Upper lobe of left lung (tissue), 4 donors: ENCODE data around the gene COQ4.

Experiments
- POLR2A ChIP-seq, 4 donors: fragments of 450-650 bp; IDR thresholded peaks; one replicate each; pipeline ENCODE4 v1.5.1; 2016 to 2017; ENCODE audit warnings: antibody characterized with exemption in 4 of 4, mild to moderate bottlenecking in 2 of 4
- POLR2AphosphoS5 ChIP-seq, 2 donors: sonication (generic); formaldehyde crosslinking; IDR thresholded peaks; one replicate each; pipeline ENCODE4 v1.5.1; 2017; ENCODE audit warnings: antibody characterized with exemption in 2 of 2
- TF ChIP-seq, protein P1 (sequence below), 6 experiments: fragments of 450-650 bp in 4 of 6; fragments of 200-600 bp in 2 of 6; sonication (generic) in 2 of 6; IDR thresholded peaks; one replicate each; pipeline ENCODE4 v1.5.1; 2016 to 2019; ENCODE audit warnings: antibody characterized with exemption in 6 of 6

DNA sequence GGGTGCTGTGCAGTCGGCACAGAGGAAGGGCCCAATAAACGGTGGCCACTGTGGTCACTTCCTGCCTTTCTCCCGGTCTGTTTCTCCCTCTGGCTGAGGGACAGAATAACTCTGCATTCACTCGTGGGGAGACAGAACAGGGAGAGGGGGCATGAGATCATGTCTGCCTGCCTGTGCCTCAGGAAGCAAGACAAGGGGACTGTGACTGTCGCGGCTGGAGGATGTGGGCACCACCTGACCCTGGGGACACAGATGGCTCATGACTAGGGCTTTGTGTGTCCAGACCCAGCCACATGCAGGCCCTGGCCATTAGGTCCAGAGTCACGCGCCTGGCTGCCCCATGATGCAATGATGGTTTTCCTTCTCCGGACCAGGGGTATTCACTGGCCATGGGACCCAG, 6.2 kb upstream of the COQ4 start:
- TF ChIP-seq, protein P1, sequence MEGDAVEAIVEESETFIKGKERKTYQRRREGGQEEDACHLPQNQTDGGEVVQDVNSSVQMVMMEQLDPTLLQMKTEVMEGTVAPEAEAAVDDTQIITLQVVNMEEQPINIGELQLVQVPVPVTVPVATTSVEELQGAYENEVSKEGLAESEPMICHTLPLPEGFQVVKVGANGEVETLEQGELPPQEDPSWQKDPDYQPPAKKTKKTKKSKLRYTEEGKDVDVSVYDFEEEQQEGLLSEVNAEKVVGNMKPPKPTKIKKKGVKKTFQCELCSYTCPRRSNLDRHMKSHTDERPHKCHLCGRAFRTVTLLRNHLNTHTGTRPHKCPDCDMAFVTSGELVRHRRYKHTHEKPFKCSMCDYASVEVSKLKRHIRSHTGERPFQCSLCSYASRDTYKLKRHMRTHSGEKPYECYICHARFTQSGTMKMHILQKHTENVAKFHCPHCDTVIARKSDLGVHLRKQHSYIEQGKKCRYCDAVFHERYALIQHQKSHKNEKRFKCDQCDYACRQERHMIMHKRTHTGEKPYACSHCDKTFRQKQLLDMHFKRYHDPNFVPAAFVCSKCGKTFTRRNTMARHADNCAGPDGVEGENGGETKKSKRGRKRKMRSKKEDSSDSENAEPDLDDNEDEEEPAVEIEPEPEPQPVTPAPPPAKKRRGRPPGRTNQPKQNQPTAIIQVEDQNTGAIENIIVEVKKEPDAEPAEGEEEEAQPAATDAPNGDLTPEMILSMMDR (IDR thresholded peaks at IDR 0.05) = no peak
- TF ChIP-seq POLR2A (IDR thresholded peaks at IDR 0.05) (no peak), POLR2AphosphoS5 (IDR thresholded peaks at IDR 0.05) (no peak)
